PC-9 (cell line): Measurements from ENCODE around the gene HLA-B. TPM values are rescaled to one million over a fixed set of nuclear protein-coding genes. Genes with fewer than 3 reads are reported as not detected.

ENCODE experiments used
- BruUV-seq: library from RNA; stranded (reverse); fragments of 400-500 nt; replicated peaks from 2 replicates; lab custom pipeline; 2021; lab: Mats Ljungman, UMichigan
- CTCF ChIA-PET: fragments of 300-600 bp; sonication (Branson Sonifier 250); formaldehyde crosslinking; loops from one replicate; lab custom pipeline; 2022; ENCODE audit warnings: antibody characterized with exemption; lab: Charles Lee
- POLR2A ChIA-PET: fragments of 300-600 bp; sonication (Branson Sonifier 250); formaldehyde crosslinking; loops from one replicate; lab custom pipeline; 2022; ENCODE audit warnings: antibody characterized with exemption; ENCODE audit not compliant: unreplicated experiment; lab: Charles Lee
- DNase-seq, 2 experiments: peaks; one replicate each; pipeline versions ENCODE4 v3.0.0 to v3.0.0-alpha.2; 2015 to 2022; ENCODE audit warnings: mixed read lengths in 1 of 2
- H2AFZ ChIP-seq: fragments of 200-600 bp; sonication (generic); 2 replicates; pipeline ENCODE4 v1.8.1; 2017; ENCODE audit warnings: antibody characterized with exemption
- H3F3A ChIP-seq: fragments of 200-600 bp; sonication (generic); 2 replicates; pipeline ENCODE4 v1.8.1; 2017; ENCODE audit warnings: antibody characterized with exemption, mild to moderate bottlenecking, low read depth; ENCODE audit not compliant: insufficient read depth
- H3K27ac ChIP-seq: fragments of 200-600 bp; sonication (generic); 2 replicates; pipeline ENCODE4 v1.6.1; 2016; ENCODE audit warnings: mixed run types
- H3K27me3 ChIP-seq: fragments of 200-600 bp; sonication (generic); 2 replicates; pipeline ENCODE4 v1.6.1; 2016; ENCODE audit warnings: low read depth, mixed run types; ENCODE audit not compliant: insufficient read depth
- H3K36me3 ChIP-seq: fragments of 200-600 bp; sonication (generic); 2 replicates; pipeline ENCODE4 v1.6.1; 2016; ENCODE audit warnings: low read depth, mixed run types
- H3K4me1 ChIP-seq: fragments of 200-600 bp; sonication (generic); replicated peaks from 2 replicates; pipeline ENCODE4 v1.6.1; 2016; ENCODE audit warnings: mixed run types; ENCODE audit not compliant: insufficient read depth
- H3K4me2 ChIP-seq: fragments of 200-600 bp; sonication (generic); 2 replicates; pipeline ENCODE4 v1.6.1; 2017; ENCODE audit warnings: mixed run types
- H3K4me3 ChIP-seq: fragments of 200-600 bp; sonication (generic); 2 replicates; pipeline ENCODE4 v1.6.1; 2016; ENCODE audit warnings: mixed run types
- H3K79me2 ChIP-seq: fragments of 200-600 bp; sonication (generic); 2 replicates; pipeline ENCODE4 v1.6.1; 2017; ENCODE audit warnings: low read depth, mixed run types
- H3K9me2 ChIP-seq: fragments of 200-600 bp; sonication (generic); 2 replicates; pipeline ENCODE4 v1.8.1; 2017; ENCODE audit warnings: mild to moderate bottlenecking; ENCODE audit not compliant: insufficient read depth
- H3K9me3 ChIP-seq: fragments of 200-600 bp; sonication (generic); 2 replicates; pipeline ENCODE4 v1.8.1; 2016; ENCODE audit warnings: low read depth; ENCODE audit not compliant: insufficient read depth
- H4K20me1 ChIP-seq: fragments of 200-600 bp; sonication (generic); 2 replicates; pipeline ENCODE4 v1.8.1; 2017; ENCODE audit not compliant: insufficient read depth
- CTCF ChIP-seq: fragments of 200-600 bp; sonication (generic); conservative IDR thresholded peaks from 2 replicates; pipeline ENCODE4 v1.6.1; 2017; ENCODE audit warnings: mixed run types, antibody characterized with exemption, mild to moderate bottlenecking, moderate library complexity
- EZH2 ChIP-seq: fragments of 200-600 bp; sonication (generic); IDR thresholded peaks from 2 replicates; pipeline ENCODE4 v1.8.0; 2017; ENCODE audit warnings: antibody characterized with exemption, low read depth
- intact Hi-C: fragments of 100-400 bp; cut with micrococcal nuclease; formaldehyde crosslinking; loops from one replicate; pipeline ENCODE4 v1.10.0; 2022; ENCODE audit not compliant: unreplicated experiment
- total RNA-seq: library from RNA; stranded (reverse); gene quantifications from 2 replicates; pipeline ENCODE4 v1.2.3, GENCODE V29; 2021

The HLA-B gene
- total RNA-seq, 1 experiment from 2014 or later, result 137 TPM

GRCh38 chr6:31352683-31353383 lies 4.1 kb downstream of the HLA-B start:
- H3K9me2 ChIP-seq, result no peaks in the 10 kb centered on the region
- H3K4me1 ChIP-seq, result no peaks in the 10 kb centered on the region
- H3K4me3 ChIP-seq, result no peak overlapping the region
- TF ChIP-seq EZH2 (no peak), CTCF (no peak)
- H3F3A ChIP-seq, result no peaks in the 10 kb centered on the region
- no peaks in the 10 kb centered on the region for H3K79me2 ChIP-seq
- no peak overlapping the region for H3K27ac ChIP-seq
- no TSS peak for BruUV-seq
- peaks cover 15% of the 10 kb centered on the region for H3K27me3 ChIP-seq
- H3K9me3 ChIP-seq, result no peaks in the 10 kb centered on the region
- CTCF ChIA-PET, result no interaction called here
- DNase-seq, result no peak
- POLR2A ChIA-PET, result no interaction called here
- H4K20me1 ChIP-seq, result no peaks in the 10 kb centered on the region
- no peak overlapping the region for H3K4me2 ChIP-seq
- no peaks in the 10 kb centered on the region for H3K36me3 ChIP-seq
- intact Hi-C loops, result no loop called here
- H2AFZ ChIP-seq, result no peak overlapping the region

DNA sequence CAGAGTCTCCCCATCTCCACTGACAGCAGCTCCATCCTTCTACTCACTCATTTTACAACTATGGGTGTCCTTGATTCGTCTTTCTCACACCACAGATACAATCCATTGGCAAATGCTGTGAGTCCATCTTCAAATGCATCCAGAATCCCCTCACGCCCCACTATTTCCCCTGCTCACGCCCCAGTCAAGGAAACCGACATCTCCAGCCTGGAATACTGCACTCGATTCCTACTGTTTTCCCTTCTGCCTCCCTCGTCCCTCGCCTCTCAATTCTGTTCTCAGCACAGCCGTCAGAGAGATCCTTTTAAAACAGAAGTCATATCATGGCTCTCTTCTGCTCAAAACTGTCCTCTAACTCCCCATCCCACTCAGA lies 4.7 kb downstream of the HLA-B start:
- POLR2A ChIA-PET, result no interaction called here
- CTCF ChIA-PET, result no interaction called here
- intact Hi-C loops, result no loop called here

More for the DNA sequence above, 4.7 kb downstream of the HLA-B start:
- Histone ChIP-seq H3K4me1 (no peaks in the 10 kb centered on the region), H3K4me3 (no peak overlapping the region), H3K36me3 (no peaks in the 10 kb centered on the region), H3K4me2 (no peak overlapping the region), H3K27me3 (peaks cover 13% of the 10 kb centered on the region), H3K9me3 (no peaks in the 10 kb centered on the region), H3K27ac (no peak overlapping the region), H3F3A (no peaks in the 10 kb centered on the region), H4K20me1 (no peaks in the 10 kb centered on the region), H2AFZ (no peak overlapping the region), H3K9me2 (no peaks in the 10 kb centered on the region), H3K79me2 (no peaks in the 10 kb centered on the region)
- BruUV-seq, result no TSS peak
- TF ChIP-seq CTCF, result no peak
- no peak for TF ChIP-seq EZH2
- DNase-seq, result no peak
